ENCODE data around the gene UBAC2.

GRCh38 chr13:99159331-99160061 is 41.2 kb upstream of the UBAC2 start:
- TF ChIP-seq, protein P1, sequence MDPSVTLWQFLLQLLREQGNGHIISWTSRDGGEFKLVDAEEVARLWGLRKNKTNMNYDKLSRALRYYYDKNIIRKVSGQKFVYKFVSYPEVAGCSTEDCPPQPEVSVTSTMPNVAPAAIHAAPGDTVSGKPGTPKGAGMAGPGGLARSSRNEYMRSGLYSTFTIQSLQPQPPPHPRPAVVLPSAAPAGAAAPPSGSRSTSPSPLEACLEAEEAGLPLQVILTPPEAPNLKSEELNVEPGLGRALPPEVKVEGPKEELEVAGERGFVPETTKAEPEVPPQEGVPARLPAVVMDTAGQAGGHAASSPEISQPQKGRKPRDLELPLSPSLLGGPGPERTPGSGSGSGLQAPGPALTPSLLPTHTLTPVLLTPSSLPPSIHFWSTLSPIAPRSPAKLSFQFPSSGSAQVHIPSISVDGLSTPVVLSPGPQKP (IDR thresholded peaks at IDR 0.05; ENCODE audit: borderline replicate concordance, low read depth, low read length) = no peak
- no peak for TF ChIP-seq POLR2A (IDR thresholded peaks at IDR 0.05; ENCODE audit: low read depth, low read length)
- TF ChIP-seq CTCF (conservative IDR thresholded peaks at IDR 0.05; ENCODE audit: low read depth, low read length) = no peak
- no peak for TF ChIP-seq RAD21 (IDR thresholded peaks at IDR 0.05; ENCODE audit: low read length)
- no peak for TF ChIP-seq RFX5 (IDR thresholded peaks at IDR 0.05; ENCODE audit: low read depth, low read length)
- no peak for TF ChIP-seq RCOR1 (IDR thresholded peaks at IDR 0.05; ENCODE audit: insufficient replicate concordance, low read length)
- TF ChIP-seq SMC3 (IDR thresholded peaks at IDR 0.05; ENCODE audit: low read depth, low read length) = no peak
- TF ChIP-seq CEBPB (IDR thresholded peaks at IDR 0.05; ENCODE audit: low read depth, low read length) = no peak

Measured in IMR-90 (cell line).